K562 (cell line): Measurements from ENCODE around the gene ATXN7L2. TPM values are rescaled to one million over a fixed set of nuclear protein-coding genes. Genes with fewer than 3 reads are reported as not detected.

Experiments
- ARID2 ChIP-seq: fragments of 450-650 bp; IDR thresholded peaks from 2 replicates; pipeline ENCODE4 v1.6.1; 2017; ENCODE audit warnings: antibody characterized with exemption, mild to moderate bottlenecking
- CBFB ChIP-seq: sonication (generic); formaldehyde crosslinking; IDR thresholded peaks from 2 replicates; pipeline ENCODE4 v1.4.0; 2020; ENCODE audit warnings: mild to moderate bottlenecking, missing genetic modification reagents
- DACH1 ChIP-seq: fragments of 450-650 bp; IDR thresholded peaks from 2 replicates; pipeline ENCODE4 v1.6.1; 2018; ENCODE audit not compliant: partially characterized antibody
- FOXK1 ChIP-seq: sonication (generic); formaldehyde crosslinking; IDR thresholded peaks from 2 replicates; pipeline ENCODE4 v1.8.0; 2022; ENCODE audit warnings: missing genetic modification reagents, mild to moderate bottlenecking, borderline replicate concordance
- GTF2A2 ChIP-seq: IDR thresholded peaks from 2 replicates; pipeline ENCODE4 v1.6.1; 2016; ENCODE audit warnings: mild to moderate bottlenecking, missing genetic modification characterization, missing compliant biosample characterization
- HNRNPK ChIP-seq: fragments of 200-400 bp; formaldehyde crosslinking; IDR thresholded peaks from one replicate; pipeline ENCODE4 v1.6.1; 2018; ENCODE audit warnings: mild to moderate bottlenecking, low read depth, low read length; ENCODE audit not compliant: poor library complexity, severe bottlenecking
- KDM5B ChIP-seq: fragments of 200-600 bp; sonication (generic); IDR thresholded peaks from 2 replicates; pipeline ENCODE4 v1.6.1; 2012; ENCODE audit warnings: low read depth, mild to moderate bottlenecking, moderate library complexity, low read length, control low read depth, inconsistent platforms; ENCODE audit not compliant: insufficient replicate concordance
- LARP7 ChIP-seq: fragments of 450-650 bp; IDR thresholded peaks from 2 replicates; pipeline ENCODE4 v1.6.1; 2016
- MYC ChIP-seq, 2 experiments: fragments of 250-450 bp in 1 of 2; sonication (Bioruptor Pico) in 1 of 2; IDR thresholded peaks; 2 replicates each; pipeline versions ENCODE4 v1.5.1 to v1.6.1; 2012 to 2021; ENCODE audit warnings: low read depth in 2 of 2, borderline replicate concordance in 1 of 2, improper control_type of control experiment in 1 of 2, low read length in 1 of 2, mild to moderate bottlenecking in 1 of 2, moderate library complexity in 1 of 2
- NELFE ChIP-seq: IDR thresholded peaks from 2 replicates; pipeline ENCODE4 v1.6.1; 2011; ENCODE audit warnings: mild to moderate bottlenecking; ENCODE audit not compliant: insufficient read depth, insufficient read length
- NRF1 ChIP-seq, 2 experiments: fragments of 450-650 bp; IDR thresholded peaks in 1 of 2; conservative IDR thresholded peaks in 1 of 2; 2 replicates each; pipeline ENCODE4 v1.6.1; 2014; ENCODE audit warnings: mild to moderate bottlenecking in 2 of 2
- TEAD2 ChIP-seq: fragments of 450-650 bp; IDR thresholded peaks from 2 replicates; pipeline ENCODE4 v1.6.1; 2016; ENCODE audit warnings: missing genetic modification characterization, control low read depth, missing compliant biosample characterization
- ZBTB11 ChIP-seq, 3 experiments: fragments of 200-800 bp in 1 of 3; fragments of 250-450 bp in 1 of 3; fragments of 450-650 bp in 1 of 3; sonication (Bioruptor Pico) in 1 of 3; sonication (Bioruptor generic) in 1 of 3; formaldehyde crosslinking in 1 of 3; IDR thresholded peaks; 2 replicates each; pipeline versions ENCODE4 v1.6.1 to v1.8.0; 2016 to 2022; ENCODE audit warnings: mild to moderate bottlenecking in 2 of 3, missing genetic modification characterization in 2 of 3, missing compliant biosample characterization in 1 of 3, moderate library complexity in 1 of 3
- ZNF41 ChIP-seq: fragments of 250-450 bp; sonication (Bioruptor Pico); conservative IDR thresholded peaks from 2 replicates; pipeline ENCODE4 v1.4.0; 2020; ENCODE audit warnings: mild to moderate bottlenecking
- ZNF644 ChIP-seq: fragments of 200-800 bp; sonication (Bioruptor generic); IDR thresholded peaks from 2 replicates; pipeline ENCODE4 v1.6.1; 2016; ENCODE audit warnings: low read depth, missing genetic modification characterization, missing compliant biosample characterization
- polyA plus RNA-seq, 8 experiments: library from polyadenylated mRNA; depleted of rRNA in 4 of 8; stranded (reverse) in 5 of 8; unstranded in 3 of 8; fragments of >200 nt; fragmentation: Nextera tagmentation in 2 of 8; fragmentation: Illumina TruSeq in 1 of 8; extraction: Ambion mirVana in 2 of 8; extraction: Trizol in 1 of 8; gene quantifications; 2 replicates each; pipeline versions ENCODE4 v1.2.1 to v1.2.3, GENCODE V29; 2011 to 2014; ENCODE audit warnings: inconsistent platforms in 1 of 8, missing spikeins in 1 of 8
- total RNA-seq, 7 experiments: library from RNA; depleted of rRNA in 6 of 7; stranded (reverse); fragments of >200 nt in 6 of 7; fragmentation: Illumina TruSeq in 2 of 7; extraction: Trizol in 2 of 7; gene quantifications; 2 replicates each; pipeline versions ENCODE4 v1.2.1 to v1.2.3, GENCODE V29; 2011 to 2021; ENCODE audit warnings: low replicate concordance in 1 of 7
- TF ChIP-seq, protein P1 (sequence below): fragments of 250-450 bp; sonication (Bioruptor Pico); IDR thresholded peaks from 2 replicates; pipeline ENCODE4 v1.5.0; 2022; ENCODE audit warnings: mild to moderate bottlenecking
- TF ChIP-seq, protein P2 (sequence below), 2 experiments: fragments of 450-650 bp; conservative IDR thresholded peaks; 2 replicates each; pipeline ENCODE4 v1.6.1; 2017; ENCODE audit warnings: mild to moderate bottlenecking in 2 of 2, moderate library complexity in 2 of 2
- TF ChIP-seq, protein P3 (sequence below): fragments of 450-650 bp; IDR thresholded peaks from 2 replicates; pipeline ENCODE4 v1.6.1; 2016; ENCODE audit warnings: low read depth, mild to moderate bottlenecking, moderate library complexity

The ATXN7L2 gene
- total and polyA plus RNA-seq, 9 of the 15 experiments (the other 6 are each of a cell fraction or from before 2014, with no cell fraction given) = 0.21 to 10.4 (median 5.8) TPM

- TF ChIP-seq MYC (IDR thresholded peaks at IDR 0.05; ENCODE audit: low read depth, low read length) = 0 out of 2 replicates have a peak, but pooled peaks have one; percentile 10
- TF ChIP-seq MYC (CRISPR knock-in tag; IDR thresholded peaks at IDR 0.05; ENCODE audit: borderline replicate concordance, low read depth) = 0 out of 2 replicates have a peak, but pooled peaks have one; percentile 52
- no peak for TF ChIP-seq DACH1
- TF ChIP-seq NELFE = no peak
- TF ChIP-seq, protein P1, sequence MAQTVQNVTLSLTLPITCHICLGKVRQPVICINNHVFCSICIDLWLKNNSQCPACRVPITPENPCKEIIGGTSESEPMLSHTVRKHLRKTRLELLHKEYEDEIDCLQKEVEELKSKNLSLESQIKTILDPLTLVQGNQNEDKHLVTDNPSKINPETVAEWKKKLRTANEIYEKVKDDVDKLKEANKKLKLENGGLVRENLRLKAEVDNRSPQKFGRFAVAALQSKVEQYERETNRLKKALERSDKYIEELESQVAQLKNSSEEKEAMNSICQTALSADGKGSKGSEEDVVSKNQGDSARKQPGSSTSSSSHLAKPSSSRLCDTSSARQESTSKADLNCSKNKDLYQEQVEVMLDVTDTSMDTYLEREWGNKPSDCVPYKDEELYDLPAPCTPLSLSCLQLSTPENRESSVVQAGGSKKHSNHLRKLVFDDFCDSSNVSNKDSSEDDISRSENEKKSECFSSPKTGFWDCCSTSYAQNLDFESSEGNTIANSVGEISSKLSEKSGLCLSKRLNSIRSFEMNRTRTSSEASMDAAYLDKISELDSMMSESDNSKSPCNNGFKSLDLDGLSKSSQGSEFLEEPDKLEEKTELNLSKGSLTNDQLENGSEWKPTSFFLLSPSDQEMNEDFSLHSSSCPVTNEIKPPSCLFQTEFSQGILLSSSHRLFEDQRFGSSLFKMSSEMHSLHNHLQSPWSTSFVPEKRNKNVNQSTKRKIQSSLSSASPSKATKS = no peak
- peak; percentile 82; the same call in 1 of the 2 replicates for TF ChIP-seq FOXK1
- no peak for TF ChIP-seq TEAD2 (tag)
- no peak for TF ChIP-seq ZNF644 (tag)
- TF ChIP-seq, protein P2, sequence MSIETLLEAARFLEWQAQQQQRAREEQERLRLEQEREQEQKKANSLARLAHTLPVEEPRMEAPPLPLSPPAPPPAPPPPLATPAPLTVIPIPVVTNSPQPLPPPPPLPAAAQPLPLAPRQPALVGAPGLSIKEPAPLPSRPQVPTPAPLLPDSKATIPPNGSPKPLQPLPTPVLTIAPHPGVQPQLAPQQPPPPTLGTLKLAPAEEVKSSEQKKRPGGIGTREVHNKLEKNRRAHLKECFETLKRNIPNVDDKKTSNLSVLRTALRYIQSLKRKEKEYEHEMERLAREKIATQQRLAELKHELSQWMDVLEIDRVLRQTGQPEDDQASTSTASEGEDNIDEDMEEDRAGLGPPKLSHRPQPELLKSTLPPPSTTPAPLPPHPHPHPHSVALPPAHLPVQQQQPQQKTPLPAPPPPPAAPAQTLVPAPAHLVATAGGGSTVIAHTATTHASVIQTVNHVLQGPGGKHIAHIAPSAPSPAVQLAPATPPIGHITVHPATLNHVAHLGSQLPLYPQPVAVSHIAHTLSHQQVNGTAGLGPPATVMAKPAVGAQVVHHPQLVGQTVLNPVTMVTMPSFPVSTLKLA (conservative IDR thresholded peaks at IDR 0.05) = no peak
- TF ChIP-seq CBFB (CRISPR knock-in tag) = no peak
- peak; percentile 74; the same call in 1 of the 2 replicates for TF ChIP-seq ARID2
- no peak for TF ChIP-seq ZNF41
- TF ChIP-seq KDM5B = no peak
- TF ChIP-seq LARP7 = peak; percentile 61; the same call in 1 of the 2 replicates
- no peak for TF ChIP-seq HNRNPK
- TF ChIP-seq, protein P3, sequence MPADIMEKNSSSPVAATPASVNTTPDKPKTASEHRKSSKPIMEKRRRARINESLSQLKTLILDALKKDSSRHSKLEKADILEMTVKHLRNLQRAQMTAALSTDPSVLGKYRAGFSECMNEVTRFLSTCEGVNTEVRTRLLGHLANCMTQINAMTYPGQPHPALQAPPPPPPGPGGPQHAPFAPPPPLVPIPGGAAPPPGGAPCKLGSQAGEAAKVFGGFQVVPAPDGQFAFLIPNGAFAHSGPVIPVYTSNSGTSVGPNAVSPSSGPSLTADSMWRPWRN = no peak
- no peak for TF ChIP-seq GTF2A2 (tag)
- TF ChIP-seq ZBTB11 (CRISPR knock-in tag; IDR thresholded peaks at IDR 0.05) = no peak
- 0 out of 4 replicates have a peak, but pooled peaks of 1 of the 2 experiments have one; percentile 16 for TF ChIP-seq NRF1 (conservative IDR thresholded peaks at IDR 0.05 in 1 of 2, IDR thresholded peaks at IDR 0.05 in 1 of 2)
These were observed 48.8 kb downstream of the ATXN7L2 start (continued) for GRCh38 chr1:109532365-109533136.
